GM10266 (cell line): ENCODE measurements around the gene CRYZL1.
"Not testable (repeated sequence)": the region's sequence is repeated elsewhere in the genome, so short reads cannot be mapped to it uniquely, and the experiment has no call there.

ENCODE experiments used
- DNase-seq: peaks from one replicate; pipeline ENCODE4 v3.0.0; 2012; ENCODE audit errors: extremely low spot score
- TF ChIP-seq, protein P1 (sequence below): IDR thresholded peaks from 2 replicates; pipeline ENCODE4 v1.5.1; 2012; ENCODE audit warnings: mild to moderate bottlenecking, low read depth; ENCODE audit not compliant: control insufficient read depth, insufficient read depth; ENCODE audit errors: missing control alignments

The CRYZL1 gene

DNA sequence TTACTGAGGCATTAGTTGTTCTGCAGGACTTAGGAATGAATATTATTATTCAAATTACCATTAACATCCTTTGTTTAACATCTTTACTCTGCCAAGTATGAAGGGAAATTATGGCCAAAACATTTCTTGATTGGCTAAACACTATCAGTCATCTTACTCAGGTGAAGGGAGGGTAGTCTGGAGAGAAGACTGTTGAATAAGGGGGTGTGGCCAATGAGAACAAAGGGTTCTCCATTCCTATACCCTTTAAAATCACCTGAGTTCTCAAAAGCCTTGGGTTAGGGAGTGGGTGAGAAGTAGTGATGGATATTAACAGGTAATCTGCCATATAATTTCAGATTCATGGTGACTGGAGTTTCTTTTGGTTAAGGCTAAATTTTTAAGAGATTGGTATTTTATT, 19.3 kb downstream of the CRYZL1 start:
- DNase-seq: no peak
- TF ChIP-seq, protein P1, sequence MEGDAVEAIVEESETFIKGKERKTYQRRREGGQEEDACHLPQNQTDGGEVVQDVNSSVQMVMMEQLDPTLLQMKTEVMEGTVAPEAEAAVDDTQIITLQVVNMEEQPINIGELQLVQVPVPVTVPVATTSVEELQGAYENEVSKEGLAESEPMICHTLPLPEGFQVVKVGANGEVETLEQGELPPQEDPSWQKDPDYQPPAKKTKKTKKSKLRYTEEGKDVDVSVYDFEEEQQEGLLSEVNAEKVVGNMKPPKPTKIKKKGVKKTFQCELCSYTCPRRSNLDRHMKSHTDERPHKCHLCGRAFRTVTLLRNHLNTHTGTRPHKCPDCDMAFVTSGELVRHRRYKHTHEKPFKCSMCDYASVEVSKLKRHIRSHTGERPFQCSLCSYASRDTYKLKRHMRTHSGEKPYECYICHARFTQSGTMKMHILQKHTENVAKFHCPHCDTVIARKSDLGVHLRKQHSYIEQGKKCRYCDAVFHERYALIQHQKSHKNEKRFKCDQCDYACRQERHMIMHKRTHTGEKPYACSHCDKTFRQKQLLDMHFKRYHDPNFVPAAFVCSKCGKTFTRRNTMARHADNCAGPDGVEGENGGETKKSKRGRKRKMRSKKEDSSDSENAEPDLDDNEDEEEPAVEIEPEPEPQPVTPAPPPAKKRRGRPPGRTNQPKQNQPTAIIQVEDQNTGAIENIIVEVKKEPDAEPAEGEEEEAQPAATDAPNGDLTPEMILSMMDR: no peak

DNA sequence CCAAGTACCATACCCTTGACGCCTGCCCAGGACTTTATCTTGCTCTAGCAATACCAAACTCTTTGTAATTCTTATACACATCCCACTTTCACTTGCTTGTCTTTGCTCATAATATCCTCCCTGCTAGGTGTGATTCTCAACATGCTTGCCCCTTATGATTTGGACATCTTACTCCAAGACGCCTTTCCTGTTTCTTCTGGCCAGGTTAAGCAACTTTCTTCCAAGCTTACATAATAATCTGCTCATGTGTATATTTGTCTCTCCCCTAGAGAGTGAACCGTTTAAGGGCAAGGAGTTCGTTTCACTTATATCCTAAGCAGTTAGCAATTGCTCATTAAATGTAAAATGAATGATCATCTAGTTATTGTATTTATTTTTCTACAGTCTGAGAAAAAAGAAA, 21.8 kb downstream of the CRYZL1 start:
- TF ChIP-seq, protein P1: no peak
- DNase-seq: no peak

DNA sequence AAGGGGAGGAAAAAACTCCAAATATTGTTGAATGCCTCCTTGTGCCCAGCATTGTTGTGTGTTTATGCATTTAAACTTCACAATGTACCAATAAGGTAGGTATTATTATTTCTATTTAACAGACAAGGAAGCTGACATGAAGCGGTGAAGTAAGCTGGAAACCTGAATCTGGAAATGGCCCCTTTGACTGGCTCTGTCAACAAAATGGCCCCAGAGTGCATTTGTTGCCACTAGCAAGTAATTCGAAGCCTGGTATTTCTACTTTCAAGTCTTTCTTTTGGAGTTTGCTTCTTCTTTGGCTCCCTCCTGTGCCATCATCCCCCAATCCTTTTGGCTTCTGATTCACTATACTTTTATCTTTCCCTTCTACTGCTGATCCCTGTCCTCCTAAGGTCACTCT, 23.1 kb downstream of the CRYZL1 start:
- DNase-seq: no peak
- TF ChIP-seq, protein P1: no peak

DNA sequence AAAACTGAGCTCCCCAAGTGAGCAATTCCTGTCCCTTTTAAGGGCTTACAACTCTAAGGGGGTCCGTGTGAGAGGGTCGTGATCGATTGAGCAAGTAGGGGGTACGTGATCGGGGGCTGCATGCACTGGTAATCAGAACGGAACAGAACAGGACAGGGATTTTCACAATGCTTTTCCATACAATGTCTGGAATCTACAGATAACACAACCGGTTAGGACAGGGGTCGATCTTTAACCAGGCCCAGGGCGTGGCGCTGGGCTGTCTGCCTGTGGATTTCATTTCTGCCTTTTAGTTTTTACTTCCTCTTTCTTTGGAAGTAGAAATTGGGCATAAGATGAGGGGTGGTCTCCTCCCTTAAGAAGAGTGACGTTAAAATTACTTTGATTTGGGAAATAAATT, 24.0 kb downstream of the CRYZL1 start:
- not testable (repeated sequence) for DNase-seq

DNA sequence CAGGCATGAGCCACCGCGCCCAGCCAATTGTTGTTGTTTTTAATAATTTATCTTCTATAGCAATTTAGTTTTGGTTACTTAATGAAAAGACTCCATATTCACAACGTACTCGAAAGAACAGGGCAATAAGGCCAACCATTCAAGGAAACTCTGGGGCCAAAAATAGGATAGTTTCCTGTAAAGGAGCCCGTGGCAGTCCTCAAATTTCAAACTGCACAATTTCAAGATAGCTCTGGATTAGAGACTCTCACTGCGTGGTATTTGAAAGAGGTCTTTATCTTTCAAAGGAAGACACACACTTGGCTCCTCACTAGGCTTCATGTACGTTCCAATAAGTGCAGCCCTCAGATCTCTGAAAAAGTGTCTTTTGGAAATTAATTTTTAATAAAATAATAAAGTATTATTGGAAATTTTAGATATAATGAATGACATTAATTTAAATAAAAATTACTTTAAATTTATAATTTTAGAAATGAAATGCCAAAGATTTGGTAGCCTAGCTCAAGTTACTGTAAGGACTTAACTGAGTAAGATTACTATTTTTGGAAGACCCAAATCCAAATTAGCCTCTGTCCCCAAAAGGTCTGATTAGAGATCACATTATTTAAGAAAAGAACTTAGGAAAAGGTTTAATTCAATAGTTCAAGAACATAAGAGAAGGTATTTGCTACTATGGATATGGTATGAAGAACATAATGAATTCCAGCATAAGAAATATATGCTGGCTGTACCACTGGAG, 30.4 kb downstream of the CRYZL1 start:
- TF ChIP-seq, protein P1: no peak
- no peak for DNase-seq

DNA sequence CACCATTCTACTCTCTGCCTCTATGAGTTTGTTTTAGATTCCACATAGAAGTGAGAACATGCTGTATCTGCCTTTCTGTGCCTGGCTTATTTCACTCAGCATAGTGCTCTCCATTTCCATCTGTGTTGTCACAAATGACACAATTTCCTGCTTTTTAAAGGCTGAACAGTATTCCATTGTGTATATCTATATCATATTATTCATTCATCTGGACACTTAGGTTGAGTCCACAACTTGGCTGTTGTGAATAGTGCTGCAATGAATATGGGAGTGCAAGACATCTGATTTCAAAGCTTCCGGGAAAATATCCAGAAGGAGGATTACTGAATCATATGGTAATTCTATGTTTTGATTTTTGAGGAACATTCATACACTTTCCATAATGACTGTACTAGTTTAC, 33.0 kb downstream of the CRYZL1 start:
- no peak for DNase-seq
- TF ChIP-seq, protein P1: no peak

DNA sequence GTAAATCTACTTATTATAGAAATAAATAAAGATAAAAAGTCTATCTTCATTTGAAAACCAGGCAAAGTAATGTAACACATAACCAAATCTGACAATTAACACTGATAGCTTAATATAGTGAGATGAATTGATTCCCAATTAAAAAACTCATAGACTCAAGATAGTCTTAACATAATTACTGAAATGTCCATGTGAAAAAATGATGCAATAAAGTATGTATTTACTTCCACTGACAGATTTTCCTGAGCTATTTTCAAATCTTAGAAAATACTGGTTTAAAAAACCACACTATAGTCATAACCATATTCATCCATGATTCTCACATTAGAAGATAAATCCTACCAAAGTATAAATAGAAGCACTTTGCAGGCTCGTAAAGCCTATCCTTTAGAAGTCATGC, 43.5 kb downstream of the CRYZL1 start:
- TF ChIP-seq, protein P1: no peak
- no peak for DNase-seq

DNA sequence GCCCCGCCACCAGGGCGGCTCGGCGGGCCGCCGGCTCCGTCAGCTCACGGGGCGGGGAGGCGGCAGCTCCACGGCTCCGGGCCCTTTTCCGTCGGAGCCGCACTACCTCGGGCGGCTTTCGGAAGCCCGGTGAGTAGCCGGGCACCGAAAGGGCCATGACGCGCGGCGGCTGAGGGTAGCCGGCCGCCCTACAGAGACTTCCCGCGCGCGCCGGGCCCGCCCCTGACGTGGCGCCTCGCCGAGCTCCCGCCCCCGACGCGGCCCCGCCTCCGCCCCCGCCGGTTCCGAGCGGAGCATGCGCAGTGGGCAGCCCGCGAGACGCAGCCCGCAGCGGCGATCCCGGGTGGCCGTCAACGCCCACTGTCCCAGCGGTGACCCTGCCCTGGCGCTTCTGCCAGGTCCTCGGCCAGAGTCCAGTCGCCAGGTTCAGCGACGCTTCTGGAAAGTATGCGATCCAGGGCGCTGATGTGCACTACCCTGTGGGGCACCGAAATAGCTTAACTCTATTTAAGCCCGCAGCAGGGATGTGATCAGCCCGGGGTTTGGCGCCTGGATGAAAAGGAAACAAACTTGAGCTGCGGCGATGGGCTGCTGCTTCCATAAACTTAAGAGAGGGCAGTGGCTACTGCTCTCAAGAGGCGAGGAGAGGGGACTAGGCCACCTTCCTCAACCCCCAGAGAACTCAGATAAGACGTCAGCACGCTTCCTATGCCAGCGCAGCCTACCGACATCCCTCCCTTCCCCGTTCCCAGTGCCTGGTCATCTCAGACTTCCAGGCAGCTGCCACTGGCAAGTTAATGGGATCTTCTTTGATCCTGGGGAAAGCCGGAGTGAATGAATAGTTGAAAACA, 52.8 kb downstream of the CRYZL1 start, which contains the start of gene DONSON:
DONSON (minus strand) TSS at position 200 of the 851 bp plus-strand sequence; CDS start at position 157, 43 bp downstream.
- TF ChIP-seq, protein P1: no peak
- DNase-seq: peak; percentile 97
